WERI-Rb-1 (cell line): Measurements from ENCODE around the gene CHST6.

Experiments used
- DNase-seq: peaks from one replicate; pipeline ENCODE4 v3.0.0-alpha.2; 2020
- H3K27ac ChIP-seq: fragments of 250-450 bp; sonication (Bioruptor Pico); 2 replicates; pipeline ENCODE4 v1.5.1; 2020; ENCODE audit warnings: mild to moderate bottlenecking, moderate library complexity
- H3K27me3 ChIP-seq: fragments of 250-450 bp; sonication (Bioruptor Pico); 2 replicates; pipeline ENCODE4 v1.5.1; 2021; ENCODE audit warnings: mild to moderate bottlenecking, low read depth, moderate library complexity; ENCODE audit not compliant: insufficient read depth, severe bottlenecking
- H3K36me3 ChIP-seq: fragments of 250-450 bp; sonication (Bioruptor Pico); 2 replicates; pipeline ENCODE4 v1.5.1; 2020; ENCODE audit warnings: mild to moderate bottlenecking, moderate library complexity
- H3K4me3 ChIP-seq: 2 replicates; pipeline ENCODE4 v1.5.1; 2011; ENCODE audit warnings: low read depth, mild to moderate bottlenecking, control low read depth, low read length
- H3K9me3 ChIP-seq: fragments of 250-450 bp; sonication (Bioruptor Pico); 2 replicates; pipeline ENCODE4 v1.5.1; 2021; ENCODE audit warnings: mild to moderate bottlenecking, moderate library complexity; ENCODE audit not compliant: severe bottlenecking
- CTCF ChIP-seq: IDR thresholded peaks from 2 replicates; pipeline ENCODE4 v1.5.1; 2011; ENCODE audit warnings: low read depth, mild to moderate bottlenecking, control low read depth, inconsistent platforms, low read length

The CHST6 gene

GRCh38 chr16:75486014-75486675, 9.1 kb downstream of the CHST6 start:
- no peaks in the 10 kb centered on the region for H3K27me3 ChIP-seq
- H3K27ac ChIP-seq: no peak overlapping the region
- no peak for DNase-seq
- TF ChIP-seq CTCF: no peak
- H3K4me3 ChIP-seq: no peak overlapping the region
- no peaks in the 10 kb centered on the region for H3K9me3 ChIP-seq
- H3K36me3 ChIP-seq: no peaks in the 10 kb centered on the region

GRCh38 chr16:75485230-75486013, 9.8 kb downstream of the CHST6 start:
- no peak overlapping the region for H3K27ac ChIP-seq
- H3K4me3 ChIP-seq: no peak overlapping the region
- no peak for TF ChIP-seq CTCF

GRCh38 chr16:75483222-75483621, 12.0 kb downstream of the CHST6 start:
- Histone ChIP-seq H3K4me3 (no peak overlapping the region), H3K27ac (no peak overlapping the region), H3K27me3 (no peaks in the 10 kb centered on the region), H3K36me3 (no peaks in the 10 kb centered on the region), H3K9me3 (no peaks in the 10 kb centered on the region)
- no peak for DNase-seq
- TF ChIP-seq CTCF: no peak

More at GRCh38 chr16:75485230-75486013, 9.8 kb downstream of the CHST6 start:
- no peak for DNase-seq
- Histone ChIP-seq H3K9me3 (no peaks in the 10 kb centered on the region), H3K36me3 (no peaks in the 10 kb centered on the region), H3K27me3 (no peaks in the 10 kb centered on the region)

- no peak overlapping the region for H3K4me3 ChIP-seq
- H3K27me3 ChIP-seq: no peaks in the 10 kb centered on the region
- H3K36me3 ChIP-seq: no peaks in the 10 kb centered on the region
- no peak overlapping the region for H3K27ac ChIP-seq
- no peak for DNase-seq
- TF ChIP-seq CTCF: no peak
- no peaks in the 10 kb centered on the region for H3K9me3 ChIP-seq
These were observed 12.6 kb downstream of the CHST6 start for GRCh38 chr16:75482434-75483205.

GRCh38 chr16:75481475-75481874, 13.8 kb downstream of the CHST6 start:
- H3K27ac ChIP-seq: no peak overlapping the region
- H3K4me3 ChIP-seq: no peak overlapping the region
- no peak for DNase-seq
- no peak for TF ChIP-seq CTCF
- no peaks in the 10 kb centered on the region for H3K36me3 ChIP-seq
- H3K27me3 ChIP-seq: no peaks in the 10 kb centered on the region
- H3K9me3 ChIP-seq: no peaks in the 10 kb centered on the region
